Stomach smooth muscle (tissue), 2 donors: ENCODE measurements around the gene FRMD4B.

Experiments
- H3K27ac ChIP-seq: one replicate; pipeline ENCODE4 v1.7.0; 2013; ENCODE audit warnings: mild to moderate bottlenecking, low read length, inconsistent platforms
- H3K27me3 ChIP-seq, 2 donors: one replicate each; pipeline ENCODE4 v1.7.0; 2013; ENCODE audit warnings: low read length in 2 of 2; ENCODE audit not compliant: insufficient read depth in 2 of 2, control insufficient read depth in 1 of 2
- H3K36me3 ChIP-seq, 2 donors: one replicate each; pipeline ENCODE4 v1.7.0; 2013; ENCODE audit warnings: low read length in 2 of 2; ENCODE audit not compliant: control insufficient read depth in 2 of 2, insufficient read depth in 2 of 2
- H3K4me1 ChIP-seq: one replicate; pipeline ENCODE4 v1.7.0; 2013; ENCODE audit warnings: low read length; ENCODE audit not compliant: control insufficient read depth, insufficient read depth
- H3K4me3 ChIP-seq, 2 donors: one replicate each; pipeline ENCODE4 v1.7.0; 2013; ENCODE audit warnings: low read length in 2 of 2
- H3K9ac ChIP-seq, 2 donors: one replicate each; pipeline ENCODE4 v1.7.0; 2013; ENCODE audit warnings: low read length in 2 of 2, mild to moderate bottlenecking in 1 of 2
- H3K9me3 ChIP-seq, 2 donors: one replicate each; pipeline ENCODE4 v1.7.0; 2013; ENCODE audit warnings: low read length in 2 of 2; ENCODE audit not compliant: control insufficient read depth in 2 of 2
- donor health status: healthy.
- donor health status: Pancreatic carcinoma.

The FRMD4B gene

GRCh38 chr3:69385123-69385722 lies 665 bp downstream of the FRMD4B start:
- no peak overlapping the region for H3K9ac ChIP-seq
- H3K36me3 ChIP-seq, result no peaks in the 10 kb centered on the region
- peaks cover 19 to 20% of the 10 kb centered on the region in 2 donors for H3K27me3 ChIP-seq
- H3K4me1 ChIP-seq, result peaks cover 13% of the 10 kb centered on the region
- H3K9me3 ChIP-seq, result no peaks in the 10 kb centered on the region
- peak overlapping the region; percentile 75 to 76 for H3K4me3 ChIP-seq
- H3K27ac ChIP-seq, result no peak overlapping the region

- Histone ChIP-seq H3K27ac (no peak overlapping the region), H3K9ac (no peak overlapping the region), H3K36me3 (no peaks in the 10 kb centered on the region), H3K9me3 (no peaks in the 10 kb centered on the region), H3K27me3 (peaks cover 14 to 15% of the 10 kb centered on the region in 2 donors), H3K4me3 (no peak overlapping the region), H3K4me1 (peaks cover 13% of the 10 kb centered on the region)
Observed at GRCh38 chr3:69384326-69384725, 1.6 kb downstream of the FRMD4B start.

- Histone ChIP-seq H3K9ac (no peak overlapping the region), H3K4me1 (no peaks in the 10 kb centered on the region), H3K27me3 (no peaks in the 10 kb centered on the region), H3K27ac (no peak overlapping the region), H3K36me3 (no peaks in the 10 kb centered on the region), H3K9me3 (no peaks in the 10 kb centered on the region), H3K4me3 (no peak overlapping the region)
Observed at GRCh38 chr3:69379661-69380060, 6.2 kb downstream of the FRMD4B start.

GRCh38 chr3:69378112-69378802 lies 7.6 kb downstream of the FRMD4B start:
- Histone ChIP-seq H3K9ac (no peak overlapping the region), H3K9me3 (no peaks in the 10 kb centered on the region), H3K27me3 (no peaks in the 10 kb centered on the region), H3K4me1 (no peaks in the 10 kb centered on the region), H3K27ac (no peak overlapping the region), H3K36me3 (no peaks in the 10 kb centered on the region), H3K4me3 (no peak overlapping the region)

DNA sequence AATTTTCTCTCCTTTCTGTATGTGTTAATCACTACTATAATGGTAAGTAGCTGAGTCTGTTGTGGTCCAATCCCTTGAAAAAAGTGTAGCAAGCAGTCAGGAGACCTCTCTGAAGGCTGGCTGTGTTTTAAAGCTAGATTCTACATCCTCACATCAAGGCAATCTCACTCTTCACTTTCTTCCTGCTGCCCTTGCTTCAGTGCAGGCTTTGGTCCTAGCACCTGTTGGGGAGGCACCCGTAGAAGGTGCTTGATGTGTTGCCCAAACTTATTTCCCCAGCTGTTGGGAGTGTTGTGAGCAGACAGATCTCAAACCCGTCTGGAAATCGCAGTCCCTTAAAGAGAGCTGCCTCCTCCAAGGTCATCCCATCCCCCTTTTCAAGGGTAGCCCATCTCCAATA lies 8.6 kb downstream of the FRMD4B start:
- Histone ChIP-seq H3K9me3 (no peaks in the 10 kb centered on the region), H3K9ac (no peak overlapping the region), H3K4me1 (no peaks in the 10 kb centered on the region), H3K27me3 (no peaks in the 10 kb centered on the region), H3K36me3 (no peaks in the 10 kb centered on the region), H3K27ac (no peak overlapping the region), H3K4me3 (no peak overlapping the region)

DNA sequence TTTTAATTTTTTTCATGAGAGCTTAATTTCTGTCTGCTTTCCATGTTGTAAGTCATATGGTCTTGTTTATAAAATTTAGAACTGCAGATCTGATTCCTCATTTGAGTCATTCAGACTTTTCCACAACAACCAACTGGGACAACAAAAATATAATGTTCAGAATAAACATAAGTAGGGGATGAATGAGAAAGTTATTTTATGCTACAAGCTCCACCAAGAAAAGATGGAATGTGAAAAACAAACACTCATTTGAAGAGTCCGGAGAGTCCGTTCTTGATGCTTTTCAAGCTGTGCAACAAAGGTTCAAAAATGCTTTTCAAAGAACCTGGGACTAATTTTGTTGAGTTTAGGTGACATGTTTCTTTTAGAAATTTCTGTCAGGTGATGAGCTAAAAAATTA lies 9.2 kb downstream of the FRMD4B start:
- Histone ChIP-seq H3K4me3 (no peak overlapping the region), H3K9me3 (no peaks in the 10 kb centered on the region), H3K9ac (no peak overlapping the region), H3K4me1 (no peaks in the 10 kb centered on the region), H3K36me3 (no peaks in the 10 kb centered on the region), H3K27ac (no peak overlapping the region), H3K27me3 (no peaks in the 10 kb centered on the region)

DNA sequence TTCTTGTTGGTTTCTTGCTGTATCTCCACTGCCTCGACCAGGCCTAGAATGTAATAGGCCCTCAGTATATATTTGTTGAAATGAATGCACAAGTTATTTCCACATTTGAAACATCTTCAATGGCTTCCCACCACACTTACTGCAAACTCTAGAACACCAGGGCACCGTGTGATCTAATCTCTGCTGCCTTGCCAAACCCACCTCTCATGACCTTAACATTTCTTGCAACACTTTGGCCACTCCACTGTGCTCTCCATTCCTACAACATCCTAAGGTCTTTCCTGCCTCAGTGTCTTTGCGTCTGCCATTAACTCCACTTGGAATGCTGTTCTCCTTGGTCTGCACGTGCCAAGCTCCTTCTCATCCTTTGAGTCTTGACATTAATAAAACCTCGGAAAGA lies 14.1 kb downstream of the FRMD4B start:
- no peaks in the 10 kb centered on the region for H3K36me3 ChIP-seq
- H3K27ac ChIP-seq, result no peak overlapping the region

DNA sequence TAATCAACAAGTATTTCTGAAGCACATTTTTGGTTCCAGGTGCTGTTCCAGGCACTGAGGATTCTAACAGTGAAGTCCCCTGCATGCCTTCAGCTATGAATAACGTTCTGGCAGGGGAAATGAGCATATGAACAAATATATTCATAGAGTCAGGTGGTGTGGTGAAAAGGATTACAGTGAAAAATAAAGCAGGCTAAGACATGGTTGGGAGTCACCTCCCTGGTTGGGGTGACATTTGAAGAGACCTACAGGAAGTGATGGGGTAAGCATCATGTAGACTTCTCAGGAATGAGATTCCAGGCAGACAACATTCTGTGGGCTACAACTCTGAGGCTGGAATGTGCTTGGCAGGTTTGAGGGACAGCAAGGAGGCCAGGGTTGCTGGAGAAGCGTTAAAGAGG lies 15.0 kb downstream of the FRMD4B start:
- Histone ChIP-seq H3K27me3 (no peaks in the 10 kb centered on the region), H3K9ac (no peak overlapping the region), H3K4me1 (no peaks in the 10 kb centered on the region), H3K9me3 (no peaks in the 10 kb centered on the region), H3K4me3 (no peak overlapping the region), H3K36me3 (no peaks in the 10 kb centered on the region), H3K27ac (no peak overlapping the region)

More for the DNA sequence above, 14.1 kb downstream of the FRMD4B start:
- H3K4me3 ChIP-seq, result no peak overlapping the region
- H3K9ac ChIP-seq, result no peak overlapping the region
- H3K9me3 ChIP-seq, result no peaks in the 10 kb centered on the region
- H3K27me3 ChIP-seq, result no peaks in the 10 kb centered on the region
- H3K4me1 ChIP-seq, result no peaks in the 10 kb centered on the region

DNA sequence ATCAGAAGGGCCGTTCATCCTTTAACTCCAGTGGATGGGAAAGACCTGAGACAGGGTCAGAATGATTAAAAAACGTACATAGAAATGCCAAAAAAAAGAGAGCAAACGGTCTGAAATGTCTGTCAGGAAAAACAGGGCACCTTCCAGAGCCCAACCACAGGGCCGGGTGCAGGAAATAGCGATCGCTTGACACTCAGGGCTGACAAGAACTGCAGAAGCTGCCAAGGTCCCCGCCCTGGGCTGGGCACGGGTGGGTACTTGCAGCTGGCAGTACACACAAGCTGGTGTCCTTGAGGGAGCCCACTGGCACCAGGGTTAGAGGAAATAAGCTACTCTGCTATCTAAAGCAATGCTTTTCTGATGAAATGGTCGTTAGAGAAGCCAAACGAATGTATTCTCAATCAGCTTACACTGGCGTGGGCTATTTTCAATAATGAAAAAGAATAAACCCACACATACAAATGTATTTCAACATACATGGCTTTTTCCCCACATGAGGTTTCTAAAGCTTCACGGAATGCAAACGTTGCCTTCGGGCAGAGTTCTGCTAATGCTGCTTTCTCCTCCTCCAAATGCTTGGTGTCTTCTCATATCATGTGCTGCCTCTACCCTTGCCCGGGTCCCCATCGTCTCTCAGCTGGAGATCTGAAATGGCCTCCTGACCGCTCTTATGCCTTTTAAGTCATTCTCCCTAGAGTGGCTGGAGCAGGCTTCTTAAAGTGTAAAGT lies 15.6 kb downstream of the FRMD4B start:
- Histone ChIP-seq H3K9me3 (no peaks in the 10 kb centered on the region), H3K4me3 (no peak overlapping the region), H3K9ac (no peak overlapping the region), H3K36me3 (no peaks in the 10 kb centered on the region), H3K27me3 (no peaks in the 10 kb centered on the region), H3K27ac (no peak overlapping the region), H3K4me1 (no peaks in the 10 kb centered on the region)

GRCh38 chr3:69368129-69368741 lies 17.7 kb downstream of the FRMD4B start:
- H3K27me3 ChIP-seq, result no peaks in the 10 kb centered on the region
- H3K9ac ChIP-seq, result no peak overlapping the region
- H3K4me3 ChIP-seq, result no peak overlapping the region
- no peaks in the 10 kb centered on the region for H3K4me1 ChIP-seq
- no peak overlapping the region for H3K27ac ChIP-seq
- H3K9me3 ChIP-seq, result no peaks in the 10 kb centered on the region
- no peaks in the 10 kb centered on the region for H3K36me3 ChIP-seq
